HG02852 (cell line): ENCODE results near the gene ZP2.
A peak's percentile ranks its signal among the peaks of the same experiment; 100 is the strongest.
"Not testable (repeated sequence)": the region's sequence is repeated elsewhere in the genome, so short reads cannot be mapped to it uniquely, and the experiment has no call there.

ENCODE experiments used
- ATAC-seq: cut with Tn5 transposase; IDR thresholded peaks from one replicate; pipeline ENCODE4 v1.9.1; 2021; ENCODE audit warnings: mild to moderate bottlenecking, moderate library complexity; ENCODE audit not compliant: unreplicated experiment

Gene ZP2

DNA sequence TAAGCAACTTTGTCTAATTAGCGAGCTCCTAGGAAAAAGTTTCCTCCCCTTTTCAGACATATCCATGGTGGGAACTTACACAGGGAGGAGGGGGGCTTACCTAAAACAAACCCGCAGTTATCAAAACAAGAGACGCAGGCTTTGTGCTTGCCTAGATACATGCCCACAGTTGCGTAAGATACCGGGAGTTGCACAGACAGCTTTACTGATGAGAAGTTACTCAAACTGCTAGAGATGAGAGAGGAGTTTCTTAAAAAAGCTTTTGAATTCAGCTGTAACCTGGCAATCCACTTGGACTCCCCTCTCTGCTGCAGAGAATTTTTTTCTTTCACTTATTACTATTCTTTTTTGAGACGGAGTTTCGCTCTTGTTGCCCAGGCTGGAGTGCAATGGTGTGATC is 6.8 kb upstream of the ZP2 start:
- no peak for ATAC-seq

DNA sequence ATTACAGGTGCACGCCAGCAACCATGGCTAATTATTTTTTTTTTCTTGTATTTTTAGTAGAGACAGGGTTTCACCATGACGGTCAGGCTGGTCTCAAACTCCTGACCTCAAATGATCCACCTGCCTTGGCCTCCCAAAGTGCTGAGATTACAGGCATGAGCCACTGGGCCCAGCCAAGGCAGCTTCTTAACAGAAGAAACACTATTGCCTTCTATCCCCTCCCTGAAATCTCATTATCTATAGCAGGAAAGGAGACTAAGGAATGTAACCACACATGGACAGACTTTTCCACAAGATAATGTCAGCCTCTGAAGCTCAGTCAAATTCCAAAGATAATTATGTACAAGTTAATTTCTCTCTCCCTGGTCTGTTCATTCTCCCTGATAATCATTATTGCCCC is 5.7 kb upstream of the ZP2 start:
- ATAC-seq = no peak

DNA sequence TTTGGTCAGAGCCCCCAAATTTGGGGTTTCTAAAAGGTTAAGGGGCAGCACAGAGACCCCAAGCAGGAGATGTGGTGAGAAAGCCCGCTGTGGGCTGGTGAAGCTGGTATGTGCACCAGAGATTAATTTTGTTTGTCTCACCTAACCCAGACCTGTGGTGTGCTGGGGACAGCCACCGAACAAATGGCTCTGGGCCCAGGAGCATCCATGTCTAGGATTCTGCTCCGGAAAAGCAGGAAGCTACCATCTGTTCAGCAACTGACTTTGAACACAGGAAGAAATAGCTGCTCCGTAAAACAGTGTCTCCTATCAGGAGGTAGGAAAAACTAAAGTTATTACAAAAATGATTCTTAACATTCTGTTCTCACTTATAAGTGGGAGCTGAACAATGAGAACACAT is 2.7 kb upstream of the ZP2 start:
- no peak for ATAC-seq

DNA sequence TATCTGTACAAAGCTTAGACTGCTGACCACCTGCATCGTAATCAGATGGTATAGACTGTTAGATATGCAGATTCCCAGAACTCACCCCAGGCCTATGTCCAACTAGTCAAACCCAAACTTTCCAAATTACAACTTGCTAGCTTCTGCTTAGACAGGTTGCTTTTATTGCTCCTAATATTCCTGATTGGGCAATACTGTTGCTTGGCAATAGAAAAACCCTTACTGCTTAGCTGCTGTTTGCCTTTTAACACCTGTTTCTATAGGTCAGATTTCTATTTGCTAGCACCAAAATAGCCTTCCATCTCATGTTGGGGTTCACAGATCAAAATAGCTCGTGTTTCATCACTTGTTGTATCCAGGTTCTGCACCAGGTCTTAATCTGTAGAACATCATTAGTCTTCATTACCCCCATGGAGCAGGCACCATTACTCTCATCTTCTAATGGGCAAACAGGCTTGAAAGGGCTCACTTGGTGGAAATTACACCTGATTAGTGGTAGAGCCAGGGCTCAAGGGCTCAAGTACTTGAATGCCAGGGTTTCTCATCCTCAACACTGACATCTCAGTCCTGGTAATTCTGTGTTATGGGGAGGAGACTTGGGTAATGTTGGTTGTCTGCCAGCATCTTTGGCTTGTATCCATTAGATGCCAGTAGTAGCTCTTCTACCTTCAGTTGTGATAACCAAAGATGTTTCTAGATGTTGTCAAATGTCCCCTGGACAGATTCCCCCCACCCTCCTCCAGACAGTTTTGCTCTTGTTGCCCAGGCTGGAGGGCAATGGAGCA is 2.7 kb downstream of the ZP2 start:
- ATAC-seq = no peak

- ATAC-seq = no peak
Measured at GRCh38 chr16:21206550-21206949, 4.8 kb downstream of the ZP2 start.

DNA sequence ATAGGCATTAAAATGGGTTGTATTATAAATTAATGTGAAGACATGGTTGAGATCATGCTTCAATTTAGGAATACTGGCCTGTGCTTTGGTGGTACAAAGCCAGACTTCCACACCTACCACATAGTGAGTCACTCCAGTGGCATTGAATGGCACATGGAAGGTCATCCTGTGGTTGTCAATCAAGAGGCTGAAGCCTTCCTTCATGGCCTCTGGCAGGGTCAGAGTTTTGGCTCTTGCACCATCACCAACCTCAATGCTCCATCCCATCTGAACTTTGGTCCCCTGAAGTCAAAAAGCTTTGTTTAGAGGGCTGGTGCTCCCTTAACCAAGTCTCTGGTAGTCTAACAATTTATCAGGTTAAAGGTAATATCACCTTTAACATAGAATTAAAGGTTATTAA is 6.1 kb downstream of the ZP2 start:
- ATAC-seq = no peak

- no peak for ATAC-seq
Measured at GRCh38 chr16:21203155-21203797, 8.1 kb downstream of the ZP2 start.

GRCh38 chr16:21199607-21200218 is 11.7 kb downstream of the ZP2 start:
- no peak for ATAC-seq

DNA sequence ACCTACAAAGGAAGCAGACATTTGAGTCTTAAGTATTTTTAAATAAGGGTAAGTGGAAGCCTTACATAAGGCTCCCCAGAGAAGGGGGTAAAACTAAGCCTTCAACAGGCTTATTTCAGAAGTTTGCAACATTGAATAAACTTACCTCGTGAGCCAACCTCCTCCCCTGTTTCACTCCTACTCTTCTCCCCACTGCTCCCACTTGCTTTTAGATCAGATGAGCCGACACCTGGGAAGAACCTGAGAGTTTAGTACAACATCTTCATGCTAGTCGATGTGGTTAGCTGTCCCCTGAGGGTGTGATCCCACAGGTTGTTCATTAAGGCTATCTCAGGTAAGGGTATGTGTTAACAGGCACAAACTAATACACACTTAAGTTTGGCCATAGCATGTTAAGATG is 13.8 kb downstream of the ZP2 start:
- no peak for ATAC-seq

DNA sequence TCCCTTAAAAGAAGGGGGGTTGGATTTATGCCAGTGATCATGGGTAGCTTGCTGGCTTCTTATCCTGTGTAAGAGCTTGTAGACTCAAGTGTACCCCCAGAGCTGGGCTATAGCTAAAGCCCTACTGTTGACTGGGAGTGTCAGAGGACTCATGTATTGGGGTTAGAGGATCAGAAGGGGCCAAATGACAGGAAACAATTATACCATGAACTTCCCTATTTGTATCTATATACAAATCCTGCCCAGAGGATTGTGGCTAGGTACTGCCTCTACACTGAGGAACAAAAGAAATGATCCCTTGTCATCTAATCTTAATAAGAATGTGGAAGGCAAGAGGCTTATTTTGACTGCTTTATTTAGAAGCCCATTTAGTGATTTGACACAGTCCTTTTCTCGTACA is 14.3 kb downstream of the ZP2 start:
- no peak for ATAC-seq

GRCh38 chr16:21195330-21195729 is 16.0 kb downstream of the ZP2 start:
- ATAC-seq = not testable (repeated sequence)

DNA sequence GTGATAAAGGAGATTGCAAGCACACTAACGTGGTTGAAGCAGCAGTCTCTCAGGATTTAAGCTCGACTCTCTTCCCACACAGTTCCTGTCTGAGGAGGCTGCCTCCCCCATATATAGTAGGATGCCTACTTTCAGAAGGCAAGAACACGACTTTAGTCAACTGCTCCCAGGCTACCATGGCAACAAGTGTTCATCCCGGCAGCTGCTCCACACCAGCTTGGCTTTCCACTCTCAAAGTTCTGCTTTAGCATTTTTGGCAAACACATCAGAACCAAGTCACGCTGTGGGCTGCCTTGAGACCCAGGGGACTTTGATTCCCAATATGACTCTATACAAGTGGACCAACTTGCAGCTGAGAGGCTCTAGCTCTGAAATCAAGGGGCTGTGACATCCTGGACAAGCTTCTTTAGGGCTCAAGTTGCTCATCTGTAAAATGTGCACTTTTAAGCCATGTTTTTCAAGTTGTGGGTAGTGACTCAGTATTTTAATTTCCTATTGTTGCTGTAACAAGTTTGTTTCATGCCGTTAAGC is 16.5 kb downstream of the ZP2 start:
- ATAC-seq = peak; percentile 41

GRCh38 chr16:21192991-21193390 is 18.4 kb downstream of the ZP2 start:
- no peak for ATAC-seq

DNA sequence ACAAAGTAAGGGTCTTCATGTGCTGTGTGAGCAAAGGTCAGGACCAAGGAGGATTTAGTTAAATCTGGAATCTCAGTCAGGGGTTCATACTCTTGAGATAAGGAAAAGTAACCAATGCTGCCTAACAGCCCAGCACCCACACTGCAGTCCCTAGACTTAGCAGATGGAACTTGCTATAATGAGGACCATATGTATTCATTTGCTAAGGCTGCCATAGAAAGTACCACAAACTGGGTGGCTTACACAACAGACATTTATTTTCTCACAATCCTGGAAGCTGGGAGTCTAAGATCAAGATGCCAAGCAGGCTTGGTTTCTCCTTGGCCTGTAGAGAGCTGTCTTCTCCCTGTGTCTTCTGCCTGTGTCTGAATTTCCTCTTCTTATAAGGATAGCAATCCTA is 20.8 kb downstream of the ZP2 start:
- ATAC-seq = no peak

DNA sequence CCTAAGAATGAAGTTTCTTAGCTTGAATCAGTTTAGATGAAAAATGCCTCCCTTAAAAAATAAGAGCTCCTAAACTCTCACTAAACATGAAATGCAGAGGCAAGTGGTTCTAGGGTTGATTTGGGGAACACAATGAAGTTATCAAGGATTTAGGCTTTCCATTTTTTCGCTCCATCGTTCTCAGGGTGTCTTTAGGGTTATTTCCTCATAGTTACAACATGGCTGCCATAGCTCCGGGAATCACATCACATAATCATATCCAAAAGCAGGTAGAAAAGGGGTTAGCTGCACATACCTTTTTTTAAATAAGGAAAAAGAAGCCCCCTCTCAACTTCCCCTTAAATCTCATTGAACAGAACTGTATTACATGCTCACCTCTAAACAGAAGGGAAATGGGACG is 21.4 kb downstream of the ZP2 start:
- ATAC-seq = no peak

- no peak for ATAC-seq
Measured at GRCh38 chr16:21189311-21189710, 22.1 kb downstream of the ZP2 start.

DNA sequence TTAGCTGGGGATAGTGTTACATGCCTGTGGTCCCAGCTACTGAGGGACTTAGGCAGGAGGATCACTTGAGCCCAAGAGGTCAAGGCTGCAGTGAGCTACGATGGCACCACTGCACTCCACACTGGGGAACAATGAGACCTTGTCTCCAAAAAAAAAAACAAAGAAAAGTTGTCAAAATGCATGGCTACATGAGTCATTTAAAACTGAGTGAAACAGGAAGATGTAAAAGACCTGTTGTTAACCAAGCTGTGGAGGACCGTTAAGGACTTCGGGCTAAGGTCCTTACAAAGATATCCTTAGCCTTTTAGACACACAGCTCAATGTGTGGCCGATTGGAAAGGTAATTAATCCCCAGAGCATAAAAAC is 25.1 kb downstream of the ZP2 start:
- no peak for ATAC-seq

DNA sequence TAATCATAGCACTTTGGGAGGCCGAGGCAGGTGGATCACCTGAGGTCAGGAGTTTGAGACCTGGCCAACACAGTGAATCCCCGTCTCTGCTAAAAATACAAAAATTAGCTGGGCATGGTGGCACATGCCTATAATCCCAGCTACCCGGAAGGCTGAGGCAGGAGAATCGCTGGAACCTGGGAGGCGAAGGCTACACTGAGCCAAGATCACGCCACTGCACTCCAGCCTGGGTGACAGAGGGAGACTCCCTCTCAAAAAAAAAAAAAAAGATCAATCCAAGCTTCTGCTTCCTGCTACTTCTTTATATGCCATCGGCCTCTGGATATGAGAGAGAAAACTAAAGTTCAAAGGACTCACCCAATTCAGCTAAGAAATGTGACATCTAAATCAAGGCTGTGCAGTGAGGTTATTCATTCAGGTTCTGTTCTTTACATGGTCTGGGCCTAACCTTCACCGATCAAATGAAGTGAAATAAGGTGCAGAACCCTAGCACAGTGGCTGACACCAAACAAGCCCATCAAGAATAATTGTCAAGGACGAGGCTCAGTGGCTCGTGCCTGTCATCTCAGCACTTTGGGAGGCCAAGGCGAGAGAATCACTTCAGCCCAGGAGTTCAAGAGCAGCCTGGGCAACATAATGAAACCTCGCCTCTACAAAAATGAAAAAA is 25.6 kb downstream of the ZP2 start:
- no peak for ATAC-seq

DNA sequence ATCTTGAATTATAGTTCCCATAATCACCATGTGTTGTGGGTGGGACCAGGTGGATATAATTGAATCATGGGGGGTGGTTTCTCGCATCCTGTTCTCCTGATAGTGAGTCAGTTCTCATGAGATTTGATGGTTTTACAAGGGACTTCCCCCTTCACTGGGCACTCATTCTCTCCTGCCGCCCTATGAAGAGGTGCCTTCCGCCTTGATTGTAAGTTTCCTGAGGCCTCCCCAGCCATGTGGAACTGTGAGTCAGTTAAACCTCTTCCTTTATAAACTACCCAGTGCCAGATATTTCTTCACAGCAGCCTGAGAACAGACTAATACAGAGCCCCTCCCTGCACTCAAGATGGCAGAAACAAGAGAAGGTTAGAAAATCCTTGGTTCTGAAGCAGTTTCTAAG is 26.5 kb downstream of the ZP2 start:
- ATAC-seq = no peak

DNA sequence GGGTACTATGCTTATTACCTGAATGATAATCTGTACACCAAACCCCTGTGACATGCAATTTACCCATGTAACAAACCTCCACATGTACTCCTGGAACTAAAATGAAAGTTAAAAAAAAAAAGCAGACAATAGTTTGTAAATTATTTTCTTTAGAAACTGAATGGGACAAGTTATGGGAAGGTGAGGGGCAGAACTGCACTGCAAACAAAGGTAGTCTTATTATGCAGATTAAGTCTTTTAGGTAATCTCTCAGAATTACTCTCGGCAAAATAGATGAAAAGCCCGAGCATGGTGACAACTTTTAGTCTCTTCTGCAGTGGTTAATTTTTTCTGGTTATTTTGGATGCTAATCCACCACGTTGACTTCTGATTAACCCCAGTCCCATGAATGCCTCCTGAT is 27.4 kb downstream of the ZP2 start:
- ATAC-seq = no peak

DNA sequence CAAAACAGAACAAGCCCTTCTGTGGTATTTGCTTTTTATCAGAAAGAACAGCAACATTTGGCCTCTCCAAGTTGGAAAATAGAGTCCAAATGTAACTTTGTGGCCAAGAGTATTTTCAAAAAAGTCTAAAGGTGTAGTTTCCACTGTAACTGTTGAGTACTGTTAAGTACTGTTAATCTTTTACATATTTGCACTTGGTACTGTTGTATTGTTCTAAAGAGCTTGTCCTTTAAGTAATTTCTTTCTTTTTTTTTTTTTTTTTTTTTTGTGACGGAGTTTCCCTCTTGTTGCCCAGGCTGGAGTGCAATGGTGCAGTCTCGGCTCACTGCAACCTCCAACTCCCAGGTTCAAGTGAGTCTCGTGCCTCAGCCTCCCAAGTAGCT is 31.4 kb downstream of the ZP2 start:
- ATAC-seq = no peak
